ENCODE measurements around the gene THOC6. TPM values are rescaled to one million over a fixed set of nuclear protein-coding genes. Genes with fewer than 3 reads are reported as not detected.

Gene THOC6
- total and polyA plus RNA-seq, 2 donors: 36.8 to 37.6 TPM

GRCh38 chr16:3010510-3010909 is 13.3 kb upstream of the THOC6 start:
- H3K4me1 ChIP-seq (ENCODE audit: control insufficient read depth in 2 of 2, insufficient read depth in 2 of 2, low read length in 2 of 2): peaks cover 21 to 55% of the 10 kb centered on the region in 2 donors
- H3K27ac ChIP-seq (ENCODE audit: low read depth in 1 of 2, low read length in 1 of 2): no peak overlapping the region

GRCh38 chr16:3012246-3012645 is 11.6 kb upstream of the THOC6 start:
- Histone ChIP-seq H3K27ac (ENCODE audit: low read depth in 1 of 2, low read length in 1 of 2) (peak overlapping the region in 1 of 2 donors; percentile 14), H3K4me3 (ENCODE audit: low read length in 2 of 2) (no peak overlapping the region), H3K4me1 (ENCODE audit: control insufficient read depth in 2 of 2, insufficient read depth in 2 of 2, low read length in 2 of 2) (peaks cover 16 to 39% of the 10 kb centered on the region in 2 donors), H3K27me3 (ENCODE audit: control insufficient read depth in 2 of 2, insufficient read depth in 1 of 2, low read length in 1 of 2) (peaks cover 17 to 86% of the 10 kb centered on the region in 2 donors), H3K36me3 (ENCODE audit: control insufficient read depth in 2 of 2, insufficient read depth in 2 of 2, low read length in 1 of 2) (no peaks in the 10 kb centered on the region), H3K9me3 (ENCODE audit: control insufficient read depth in 2 of 2, insufficient read depth in 1 of 2, low read length in 1 of 2) (peaks cover 0 to 16% of the 10 kb centered on the region in 2 donors)
- WGBS: 59% methylated on average over 19 of the region's 19 CpGs
- peak in 1 of 9 donors; percentile 43 for DNase-seq (ENCODE audit: low read depth in 6 of 9, low spot score in 9 of 9)

More at GRCh38 chr16:3010510-3010909, 13.3 kb upstream of the THOC6 start:
- no peak overlapping the region for H3K4me3 ChIP-seq (ENCODE audit: low read length in 2 of 2)
- H3K36me3 ChIP-seq (ENCODE audit: control insufficient read depth in 2 of 2, insufficient read depth in 2 of 2, low read length in 1 of 2): no peaks in the 10 kb centered on the region
- peaks cover 0 to 14% of the 10 kb centered on the region in 2 donors for H3K9me3 ChIP-seq (ENCODE audit: control insufficient read depth in 2 of 2, insufficient read depth in 1 of 2, low read length in 1 of 2)
- 95% methylated on average over 8 of the region's 8 CpGs for WGBS
- DNase-seq (ENCODE audit: low read depth in 6 of 9, low spot score in 9 of 9): no peak
- H3K27me3 ChIP-seq (ENCODE audit: control insufficient read depth in 2 of 2, insufficient read depth in 1 of 2, low read length in 1 of 2): peaks cover 18 to 84% of the 10 kb centered on the region in 2 donors

GRCh38 chr16:3012828-3013420 is 10.9 kb upstream of the THOC6 start, which contains the start of gene CLDN9:
CLDN9 (plus strand) TSS chr16:3012923; CDS start chr16:3013363, 440 bp downstream.
- Histone ChIP-seq H3K36me3 (ENCODE audit: control insufficient read depth in 2 of 2, insufficient read depth in 2 of 2, low read length in 1 of 2) (no peaks in the 10 kb centered on the region), H3K27ac (ENCODE audit: low read depth in 1 of 2, low read length in 1 of 2) (peak within 1 kb of the TSS in 1 of 2 donors; percentile 14), H3K4me3 (ENCODE audit: low read length in 2 of 2) (no peak within 1 kb of the TSS), H3K9me3 (ENCODE audit: control insufficient read depth in 2 of 2, insufficient read depth in 1 of 2, low read length in 1 of 2) (peaks cover 0 to 15% of the 10 kb centered on the region in 2 donors), H3K27me3 (ENCODE audit: control insufficient read depth in 2 of 2, insufficient read depth in 1 of 2, low read length in 1 of 2) (peaks cover 24 to 86% of the 10 kb centered on the region in 2 donors), H3K4me1 (ENCODE audit: control insufficient read depth in 2 of 2, insufficient read depth in 2 of 2, low read length in 2 of 2) (peaks cover 9 to 35% of the 10 kb centered on the region in 2 donors)
- 51% methylated on average over 27 of the region's 27 CpGs for WGBS
- peak in 2 of 9 donors; percentile 68 to 77 for DNase-seq (ENCODE audit: low read depth in 6 of 9, low spot score in 9 of 9)

DNA sequence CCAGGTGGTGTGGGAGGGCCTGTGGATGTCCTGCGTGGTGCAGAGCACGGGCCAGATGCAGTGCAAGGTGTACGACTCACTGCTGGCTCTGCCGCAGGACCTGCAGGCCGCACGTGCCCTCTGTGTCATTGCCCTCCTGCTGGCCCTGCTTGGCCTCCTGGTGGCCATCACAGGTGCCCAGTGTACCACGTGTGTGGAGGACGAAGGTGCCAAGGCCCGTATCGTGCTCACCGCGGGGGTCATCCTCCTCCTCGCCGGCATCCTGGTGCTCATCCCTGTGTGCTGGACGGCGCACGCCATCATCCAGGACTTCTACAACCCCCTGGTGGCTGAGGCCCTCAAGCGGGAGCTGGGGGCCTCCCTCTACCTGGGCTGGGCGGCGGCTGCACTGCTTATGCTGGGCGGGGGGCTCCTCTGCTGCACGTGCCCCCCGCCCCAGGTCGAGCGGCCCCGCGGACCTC is 10.3 kb upstream of the THOC6 start:
- peaks cover 30 to 89% of the 10 kb centered on the region in 2 donors for H3K27me3 ChIP-seq (ENCODE audit: control insufficient read depth in 2 of 2, insufficient read depth in 1 of 2, low read length in 1 of 2)
- no peak overlapping the region for H3K4me3 ChIP-seq (ENCODE audit: low read length in 2 of 2)
- peaks cover 0 to 15% of the 10 kb centered on the region in 2 donors for H3K9me3 ChIP-seq (ENCODE audit: control insufficient read depth in 2 of 2, insufficient read depth in 1 of 2, low read length in 1 of 2)
- peaks cover 7 to 34% of the 10 kb centered on the region in 2 donors for H3K4me1 ChIP-seq (ENCODE audit: control insufficient read depth in 2 of 2, insufficient read depth in 2 of 2, low read length in 2 of 2)
- no peaks in the 10 kb centered on the region for H3K36me3 ChIP-seq (ENCODE audit: control insufficient read depth in 2 of 2, insufficient read depth in 2 of 2, low read length in 1 of 2)
- WGBS: 93% methylated on average over 27 of the region's 27 CpGs
- no peak overlapping the region for H3K27ac ChIP-seq (ENCODE audit: low read depth in 1 of 2, low read length in 1 of 2)
- DNase-seq (ENCODE audit: low read depth in 6 of 9, low spot score in 9 of 9): no peak

GRCh38 chr16:3013998-3014690 is 9.7 kb upstream of the THOC6 start:
- H3K4me3 ChIP-seq (ENCODE audit: low read length in 2 of 2): no peak overlapping the region
- no peak for DNase-seq (ENCODE audit: low read depth in 6 of 9, low spot score in 9 of 9)
- 92% methylated on average over 12 of the region's 12 CpGs for WGBS
- no peak overlapping the region for H3K27ac ChIP-seq (ENCODE audit: low read depth in 1 of 2, low read length in 1 of 2)
- H3K4me1 ChIP-seq (ENCODE audit: control insufficient read depth in 2 of 2, insufficient read depth in 2 of 2, low read length in 2 of 2): peaks cover 6 to 29% of the 10 kb centered on the region in 2 donors
- H3K27me3 ChIP-seq (ENCODE audit: control insufficient read depth in 2 of 2, insufficient read depth in 1 of 2, low read length in 1 of 2): peaks cover 36 to 90% of the 10 kb centered on the region in 2 donors
- peaks cover 0 to 15% of the 10 kb centered on the region in 2 donors for H3K9me3 ChIP-seq (ENCODE audit: control insufficient read depth in 2 of 2, insufficient read depth in 1 of 2, low read length in 1 of 2)
- H3K36me3 ChIP-seq (ENCODE audit: control insufficient read depth in 2 of 2, insufficient read depth in 2 of 2, low read length in 1 of 2): no peaks in the 10 kb centered on the region

DNA sequence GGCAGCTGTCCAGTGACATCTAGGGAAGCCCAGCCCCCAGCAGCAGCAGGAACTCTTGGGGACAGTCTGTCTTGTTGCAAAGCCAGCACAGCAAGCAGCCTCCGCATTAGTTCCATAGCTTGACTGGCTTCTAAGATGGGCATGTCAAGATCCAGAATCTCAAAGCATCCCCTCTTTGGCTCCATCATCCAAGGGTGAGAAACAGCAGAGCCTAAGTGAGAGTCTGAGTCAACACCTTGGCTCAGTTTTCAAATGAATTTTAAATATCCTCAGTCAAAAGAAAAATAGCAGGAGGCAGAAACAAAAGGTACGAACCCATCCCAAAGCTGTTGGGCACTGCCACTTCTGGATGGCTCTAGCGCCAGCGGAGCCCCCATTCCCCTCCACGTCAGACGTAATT is 8.9 kb upstream of the THOC6 start:
- H3K36me3 ChIP-seq (ENCODE audit: control insufficient read depth in 2 of 2, insufficient read depth in 2 of 2, low read length in 1 of 2): no peaks in the 10 kb centered on the region
- H3K4me1 ChIP-seq (ENCODE audit: control insufficient read depth in 2 of 2, insufficient read depth in 2 of 2, low read length in 2 of 2): peaks cover 9 to 33% of the 10 kb centered on the region in 2 donors

GRCh38 chr16:3015865-3016521 is 7.8 kb upstream of the THOC6 start:
- H3K27ac ChIP-seq (ENCODE audit: low read depth in 1 of 2, low read length in 1 of 2): no peak overlapping the region
- H3K27me3 ChIP-seq (ENCODE audit: control insufficient read depth in 2 of 2, insufficient read depth in 1 of 2, low read length in 1 of 2): peaks cover 50 to 94% of the 10 kb centered on the region in 2 donors
- peaks cover 17 to 42% of the 10 kb centered on the region in 2 donors for H3K4me1 ChIP-seq (ENCODE audit: control insufficient read depth in 2 of 2, insufficient read depth in 2 of 2, low read length in 2 of 2)
- no peaks in the 10 kb centered on the region for H3K36me3 ChIP-seq (ENCODE audit: control insufficient read depth in 2 of 2, insufficient read depth in 2 of 2, low read length in 1 of 2)
- no peak for DNase-seq (ENCODE audit: low read depth in 6 of 9, low spot score in 9 of 9)
- H3K4me3 ChIP-seq (ENCODE audit: low read length in 2 of 2): no peak overlapping the region
- H3K9me3 ChIP-seq (ENCODE audit: control insufficient read depth in 2 of 2, insufficient read depth in 1 of 2, low read length in 1 of 2): peaks cover 0 to 15% of the 10 kb centered on the region in 2 donors
- 97% methylated on average over 13 of the region's 13 CpGs for WGBS

More for the DNA sequence above, 8.9 kb upstream of the THOC6 start:
- Histone ChIP-seq H3K9me3 (ENCODE audit: control insufficient read depth in 2 of 2, insufficient read depth in 1 of 2, low read length in 1 of 2) (peaks cover 0 to 15% of the 10 kb centered on the region in 2 donors), H3K27ac (ENCODE audit: low read depth in 1 of 2, low read length in 1 of 2) (no peak overlapping the region), H3K27me3 (ENCODE audit: control insufficient read depth in 2 of 2, insufficient read depth in 1 of 2, low read length in 1 of 2) (peaks cover 45 to 91% of the 10 kb centered on the region in 2 donors), H3K4me3 (ENCODE audit: low read length in 2 of 2) (no peak overlapping the region)
- WGBS: 96% methylated on average over 6 of the region's 6 CpGs
- no peak for DNase-seq (ENCODE audit: low read depth in 6 of 9, low spot score in 9 of 9)

GRCh38 chr16:3017344-3017743 is 6.5 kb upstream of the THOC6 start:
- Histone ChIP-seq H3K4me3 (ENCODE audit: low read length in 2 of 2) (no peak overlapping the region), H3K27ac (ENCODE audit: low read depth in 1 of 2, low read length in 1 of 2) (no peak overlapping the region), H3K36me3 (ENCODE audit: control insufficient read depth in 2 of 2, insufficient read depth in 2 of 2, low read length in 1 of 2) (no peaks in the 10 kb centered on the region), H3K27me3 (ENCODE audit: control insufficient read depth in 2 of 2, insufficient read depth in 1 of 2, low read length in 1 of 2) (peaks cover 53 to 95% of the 10 kb centered on the region in 2 donors), H3K4me1 (ENCODE audit: control insufficient read depth in 2 of 2, insufficient read depth in 2 of 2, low read length in 2 of 2) (peaks cover 26 to 45% of the 10 kb centered on the region in 2 donors), H3K9me3 (ENCODE audit: control insufficient read depth in 2 of 2, insufficient read depth in 1 of 2, low read length in 1 of 2) (peaks cover 0 to 12% of the 10 kb centered on the region in 2 donors)
- DNase-seq (ENCODE audit: low read depth in 6 of 9, low spot score in 9 of 9): no peak
- 96% methylated on average over 20 of the region's 20 CpGs for WGBS
